Measurements from ENCODE around the gene ASTE1.
"Not testable (repeated sequence)": the region's sequence is repeated elsewhere in the genome, so short reads cannot be mapped to it uniquely, and the experiment has no call there.

Gene ASTE1

GRCh38 chr3:131050001-131050400, 23.4 kb upstream of the ASTE1 start:
- TF ChIP-seq CTCF (IDR thresholded peaks at IDR 0.05; ENCODE audit: low read depth, low read length): no peak
- DNase-seq (ENCODE audit: extremely low read depth, low read depth): no peak

DNA sequence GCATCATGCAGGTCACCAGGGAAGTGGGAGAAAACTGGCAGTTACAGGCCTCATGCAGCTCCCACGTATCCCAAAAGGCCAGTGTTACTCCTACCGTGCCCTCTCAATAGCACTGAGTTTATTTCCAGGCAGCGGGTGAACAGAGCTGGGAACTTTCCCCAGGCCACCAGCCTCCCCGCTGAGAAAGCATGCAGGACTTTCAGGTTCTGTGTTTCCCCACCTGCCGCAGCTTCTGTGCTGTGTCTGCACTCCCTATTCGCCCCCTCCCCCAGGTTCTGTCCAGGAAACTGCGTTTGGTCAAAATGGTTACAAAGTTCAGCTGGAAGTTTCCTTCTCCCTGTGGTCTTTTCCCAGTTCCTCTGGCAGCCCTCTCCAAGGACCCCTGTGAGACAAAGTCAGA, 21.4 kb upstream of the ASTE1 start:
- DNase-seq (ENCODE audit: extremely low read depth, low read depth): no peak

DNA sequence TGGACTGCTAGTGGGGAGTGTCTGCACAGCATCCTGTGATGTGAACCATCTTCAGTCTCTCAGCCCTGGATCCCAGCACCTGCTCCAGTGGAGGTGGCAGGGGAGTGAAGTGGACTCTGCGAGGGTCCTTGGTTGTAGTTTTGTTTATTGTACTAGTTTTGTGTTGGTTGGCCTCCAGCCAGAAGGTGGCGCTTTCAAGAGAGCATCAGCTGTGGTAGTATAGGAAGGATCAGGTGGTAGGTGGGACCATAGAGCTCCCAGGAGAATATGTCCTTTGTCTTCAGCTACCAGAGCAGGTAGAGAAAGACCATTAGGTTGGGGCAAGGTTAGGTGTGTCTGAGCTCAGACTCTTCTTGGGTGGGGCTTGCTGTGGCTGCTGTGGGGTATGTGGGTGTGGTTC, 21.0 kb upstream of the ASTE1 start:
- TF ChIP-seq CTCF (IDR thresholded peaks at IDR 0.05; ENCODE audit: low read depth, low read length): no peak
- DNase-seq (ENCODE audit: extremely low read depth, low read depth): no peak

More for the DNA sequence above, 21.4 kb upstream of the ASTE1 start:
- no peak for TF ChIP-seq CTCF (IDR thresholded peaks at IDR 0.05; ENCODE audit: low read depth, low read length)

DNA sequence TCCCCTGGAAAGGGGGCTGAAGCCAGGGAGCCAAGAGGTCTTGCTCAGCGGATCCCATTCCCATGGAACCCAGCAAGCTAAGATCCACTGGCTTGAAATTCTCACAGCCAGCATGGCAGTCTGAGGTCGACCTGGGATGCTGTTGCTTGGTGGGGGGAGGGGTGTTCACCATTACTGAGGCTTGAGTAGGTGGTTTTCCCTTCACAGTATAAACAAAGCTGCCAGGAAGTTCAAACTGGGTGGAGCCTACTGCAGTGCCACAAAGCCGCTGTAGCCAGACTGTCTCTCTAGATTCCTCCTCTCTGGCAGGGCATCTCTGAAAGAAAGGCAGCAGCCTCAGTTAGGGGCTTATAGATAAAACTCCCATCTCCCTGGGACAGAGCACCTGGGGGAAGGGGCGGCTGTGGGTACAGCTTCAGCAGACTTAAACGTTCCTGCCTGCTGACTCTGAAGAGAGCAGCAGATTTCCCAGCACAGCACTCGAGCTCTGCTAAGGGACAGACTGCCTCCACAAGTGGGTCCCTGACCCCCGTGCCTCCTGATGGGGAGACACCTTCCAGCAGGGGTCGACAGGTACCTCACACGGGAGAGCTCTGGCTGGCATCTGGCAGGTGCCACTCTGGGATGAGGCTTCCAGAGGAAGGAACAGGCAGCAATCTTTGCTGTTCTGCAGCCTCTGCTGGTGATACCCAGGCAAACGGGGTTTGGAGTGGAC, 15.8 kb upstream of the ASTE1 start:
- DNase-seq (ENCODE audit: extremely low read depth, low read depth): not testable (repeated sequence)

DNA sequence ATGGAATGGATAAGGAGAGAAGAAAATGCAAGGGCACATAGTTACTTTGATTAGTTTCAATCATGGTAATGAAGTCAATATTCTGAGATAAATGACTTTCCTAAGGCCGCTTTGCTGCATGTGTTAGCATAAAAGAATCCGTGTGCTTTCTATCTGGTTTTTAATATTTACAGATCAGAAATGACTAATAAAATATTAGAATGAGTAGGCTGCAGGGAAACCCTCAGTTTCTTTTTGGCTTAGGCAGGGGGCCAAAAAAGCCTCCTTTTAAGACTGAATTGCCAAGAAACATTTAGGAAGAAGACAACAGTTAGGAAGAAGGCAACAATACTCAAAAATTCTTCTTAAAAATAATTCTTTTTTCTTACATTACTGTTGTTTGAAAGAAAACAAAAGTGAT, 11.7 kb upstream of the ASTE1 start:
- TF ChIP-seq CTCF (IDR thresholded peaks at IDR 0.05; ENCODE audit: low read depth, low read length): no peak
- no peak for DNase-seq (ENCODE audit: extremely low read depth, low read depth)

DNA sequence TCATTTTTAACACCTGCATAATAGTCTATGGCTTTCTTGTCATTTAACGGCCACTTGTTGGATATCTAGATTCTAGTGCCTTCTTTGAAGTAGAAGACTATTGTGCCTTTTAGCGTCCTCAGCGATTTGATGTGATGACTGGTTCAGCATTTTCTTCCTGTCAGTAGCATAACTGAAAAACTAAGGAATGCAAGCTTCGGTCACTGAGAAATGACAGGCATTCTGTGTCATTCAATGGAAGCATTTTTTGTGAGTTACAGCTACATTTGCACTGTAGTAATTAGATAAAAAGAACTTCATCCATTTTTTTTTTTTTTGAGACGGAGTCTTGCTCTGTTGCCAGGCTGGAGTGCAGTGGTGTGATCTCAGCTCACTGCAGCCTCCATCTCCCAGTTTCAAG, 10.4 kb upstream of the ASTE1 start:
- no peak for DNase-seq (ENCODE audit: extremely low read depth, low read depth)
- no peak for TF ChIP-seq CTCF (IDR thresholded peaks at IDR 0.05; ENCODE audit: low read depth, low read length)

DNA sequence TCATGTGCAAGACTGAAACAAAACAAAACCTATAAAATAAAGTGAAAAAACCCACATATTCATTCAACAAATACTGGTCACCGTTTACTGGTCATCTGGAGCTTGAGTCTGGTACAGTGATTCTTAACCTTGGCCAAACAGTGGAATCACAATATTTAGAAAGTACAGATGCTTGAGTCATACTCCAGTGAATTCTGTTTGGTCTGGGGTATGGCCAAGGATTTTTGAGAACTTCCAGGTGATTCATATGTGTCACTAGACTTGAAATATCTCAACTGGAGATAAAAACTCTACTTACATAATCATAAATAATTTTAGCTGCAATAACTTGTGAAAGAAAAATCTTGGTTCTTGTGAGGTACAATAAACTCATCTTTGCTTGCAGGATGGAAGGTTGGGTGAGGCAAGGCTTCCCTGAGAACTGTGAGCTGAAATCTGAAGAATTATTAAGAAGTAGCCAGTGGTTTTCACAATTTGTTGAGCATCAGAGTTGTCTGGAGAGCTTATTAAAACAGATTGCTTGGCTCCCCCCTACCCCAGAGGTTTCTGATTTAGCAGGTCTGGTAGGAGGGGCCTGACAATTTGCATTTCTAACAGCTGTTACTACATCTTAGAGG, 9.7 kb upstream of the ASTE1 start:
- no peak for DNase-seq (ENCODE audit: extremely low read depth, low read depth)
- no peak for TF ChIP-seq CTCF (IDR thresholded peaks at IDR 0.05; ENCODE audit: low read depth, low read length)
